ENCODE results near the gene APOA1. TPM values are rescaled to one million over a fixed set of nuclear protein-coding genes. Genes with fewer than 3 reads are reported as not detected.
"Not testable (repeated sequence)": the region's sequence is repeated elsewhere in the genome, so short reads cannot be mapped to it uniquely, and the experiment has no call there.

Gene APOA1
- total RNA-seq, 1 experiment from 2014 or later = 0.54 TPM

GRCh38 chr11:116813781-116814471, 23.5 kb downstream of the APOA1 start:
- no peak for DNase-seq (ENCODE audit: low spot score)

GRCh38 chr11:116813170-116813569, 24.3 kb downstream of the APOA1 start:
- DNase-seq (ENCODE audit: low spot score) = no peak

GRCh38 chr11:116812109-116812508, 25.3 kb downstream of the APOA1 start:
- DNase-seq (ENCODE audit: low spot score) = no peak

GRCh38 chr11:116811194-116811593, 26.2 kb downstream of the APOA1 start:
- DNase-seq (ENCODE audit: low spot score) = no peak

DNA sequence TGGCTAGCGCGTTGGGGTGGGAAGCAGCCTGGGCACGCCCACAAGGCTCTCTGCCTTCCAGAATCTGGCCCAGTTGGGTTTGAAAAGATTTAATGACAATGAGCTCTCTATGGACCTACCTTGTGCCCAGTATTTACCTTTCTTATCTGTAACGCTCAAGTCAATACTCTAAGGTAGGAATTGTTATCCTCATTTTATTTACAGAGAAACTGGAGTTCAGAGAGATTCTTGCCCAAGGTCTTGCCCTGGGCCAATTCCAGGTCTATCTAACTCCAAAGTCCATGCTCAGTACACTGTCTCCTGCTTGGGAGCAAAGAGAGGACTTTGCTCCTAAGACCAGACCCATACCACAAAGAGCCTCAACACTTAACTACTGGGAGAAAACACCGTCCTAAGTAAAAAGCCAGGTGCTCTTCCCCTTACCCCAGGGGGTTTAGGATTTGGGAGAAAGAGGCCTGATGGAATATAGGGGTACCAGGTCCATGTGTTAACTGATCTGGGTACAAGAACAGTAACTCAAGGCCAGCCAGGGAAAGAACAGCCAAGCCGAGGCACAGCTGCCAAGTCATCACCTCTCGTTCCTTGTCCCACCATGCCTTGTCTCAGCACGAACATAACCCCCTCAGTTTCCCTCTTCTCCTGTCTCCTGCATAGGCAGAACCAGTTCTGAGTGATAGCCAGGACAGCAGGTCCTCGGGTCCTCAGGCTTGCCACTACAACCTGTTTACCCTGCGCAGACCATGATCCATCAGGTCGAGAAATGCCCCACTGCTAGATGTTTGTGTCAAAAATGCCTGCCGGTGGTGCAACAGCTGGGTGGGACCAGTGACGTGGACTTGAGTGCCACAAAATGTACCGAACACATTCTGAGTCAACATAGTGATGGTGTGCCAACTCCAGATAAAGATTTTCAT, 28.9 kb downstream of the APOA1 start:
- no peak for DNase-seq (ENCODE audit: low spot score)

DNA sequence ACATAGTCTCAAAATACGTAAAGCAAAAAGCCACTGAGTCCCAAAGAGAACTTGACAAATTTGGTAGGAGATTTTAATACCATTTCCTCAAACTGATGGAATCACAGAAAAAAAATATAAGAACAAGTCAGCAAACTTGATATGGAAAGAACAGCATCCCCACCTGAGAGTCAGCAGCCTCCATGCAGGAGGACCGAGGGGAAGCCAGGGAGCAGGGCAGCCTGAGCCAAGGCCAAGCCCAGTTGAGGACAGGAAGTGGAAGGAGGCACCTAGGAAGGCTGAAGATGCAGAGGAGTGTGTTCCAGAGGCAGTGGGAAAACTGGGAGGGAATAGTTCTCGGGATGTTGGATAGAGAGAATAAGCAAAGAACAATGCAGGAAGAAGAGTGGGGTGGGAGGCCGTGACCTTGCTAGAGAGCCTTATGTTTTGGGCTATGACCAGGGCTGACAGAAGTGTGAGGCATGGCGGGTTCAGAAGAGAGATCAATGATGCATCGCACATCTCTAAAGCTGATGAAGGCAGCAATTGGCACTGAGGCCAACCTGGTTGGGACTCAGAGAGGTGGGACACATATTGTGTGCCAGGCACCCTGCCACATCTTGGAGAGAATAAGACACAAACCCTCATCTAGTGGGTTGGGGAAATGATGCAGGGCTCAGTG, 29.7 kb downstream of the APOA1 start:
- DNase-seq (ENCODE audit: low spot score) = no peak

DNA sequence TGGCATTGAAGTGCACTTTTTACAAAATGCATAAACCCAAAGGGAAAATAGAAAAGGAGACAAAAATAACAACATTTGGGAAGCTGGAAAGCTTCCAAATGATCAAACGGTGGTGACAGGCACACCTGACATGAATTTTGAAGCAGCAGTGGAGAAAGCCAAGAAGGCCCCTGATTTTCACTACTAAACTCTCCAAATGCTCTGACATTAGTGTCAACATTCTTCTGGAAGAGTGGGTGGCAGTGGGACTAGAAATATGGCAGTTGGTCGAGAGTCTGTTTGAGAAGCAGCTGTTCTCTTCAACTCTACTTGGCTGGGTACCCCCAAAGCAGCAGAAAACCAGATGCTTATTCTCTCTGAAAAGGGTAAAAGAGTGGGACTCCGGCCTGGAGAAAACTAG, 33.4 kb downstream of the APOA1 start:
- DNase-seq (ENCODE audit: low spot score) = no peak

DNA sequence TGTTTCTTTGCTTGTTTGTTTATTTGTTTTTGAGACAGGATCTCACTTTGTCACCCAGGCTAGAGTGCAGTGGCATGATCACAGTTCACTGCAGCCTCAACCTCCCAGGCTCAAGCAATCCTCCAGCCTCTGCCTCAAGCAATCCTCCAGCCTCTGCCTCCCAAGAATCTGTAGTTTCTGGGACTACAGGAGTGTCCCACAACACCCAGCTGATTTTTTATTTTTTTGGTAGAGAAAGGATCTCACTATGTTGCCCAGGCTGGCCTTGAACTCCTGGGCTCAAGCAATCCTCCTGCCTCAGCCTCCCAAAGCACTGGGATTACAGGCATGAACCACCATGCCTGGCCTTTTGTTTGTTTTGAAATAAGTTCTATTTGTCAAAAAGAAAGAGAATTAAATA, 35.8 kb downstream of the APOA1 start:
- not testable (repeated sequence) for DNase-seq (ENCODE audit: low spot score)

DNA sequence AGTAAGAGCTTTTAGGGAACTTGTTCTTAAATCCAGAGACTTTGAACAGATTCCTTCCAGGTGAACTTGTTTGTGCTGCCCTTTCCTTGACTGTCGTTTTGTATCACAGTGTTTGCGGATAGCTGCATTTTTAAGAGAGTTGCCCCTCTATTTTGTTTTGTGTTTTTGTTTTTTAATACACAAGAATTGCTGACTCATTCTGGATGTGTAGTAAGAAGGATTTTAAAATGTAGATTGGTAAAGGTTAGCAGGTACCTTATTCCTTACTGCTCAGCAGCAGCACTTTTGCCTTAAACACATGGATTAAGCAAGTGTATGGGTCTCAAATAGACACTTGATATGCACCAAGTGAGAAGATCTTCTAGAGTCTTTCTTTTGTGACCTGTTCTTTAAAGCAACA, 36.8 kb downstream of the APOA1 start:
- DNase-seq (ENCODE audit: low spot score) = no peak

GRCh38 chr11:116798368-116798767, 39.1 kb downstream of the APOA1 start:
- no peak for DNase-seq (ENCODE audit: low spot score)

- no peak for DNase-seq (ENCODE audit: low spot score)
These were observed 39.6 kb downstream of the APOA1 start for GRCh38 chr11:116797816-116798215.

GRCh38 chr11:116796548-116796947, 40.9 kb downstream of the APOA1 start:
- no peak for DNase-seq (ENCODE audit: low spot score)

- DNase-seq (ENCODE audit: low spot score) = no peak
These were observed 42.6 kb downstream of the APOA1 start for GRCh38 chr11:116794851-116795250.

GRCh38 chr11:116793772-116794097, 43.7 kb downstream of the APOA1 start:
- no peak for DNase-seq (ENCODE audit: low spot score)

DNA sequence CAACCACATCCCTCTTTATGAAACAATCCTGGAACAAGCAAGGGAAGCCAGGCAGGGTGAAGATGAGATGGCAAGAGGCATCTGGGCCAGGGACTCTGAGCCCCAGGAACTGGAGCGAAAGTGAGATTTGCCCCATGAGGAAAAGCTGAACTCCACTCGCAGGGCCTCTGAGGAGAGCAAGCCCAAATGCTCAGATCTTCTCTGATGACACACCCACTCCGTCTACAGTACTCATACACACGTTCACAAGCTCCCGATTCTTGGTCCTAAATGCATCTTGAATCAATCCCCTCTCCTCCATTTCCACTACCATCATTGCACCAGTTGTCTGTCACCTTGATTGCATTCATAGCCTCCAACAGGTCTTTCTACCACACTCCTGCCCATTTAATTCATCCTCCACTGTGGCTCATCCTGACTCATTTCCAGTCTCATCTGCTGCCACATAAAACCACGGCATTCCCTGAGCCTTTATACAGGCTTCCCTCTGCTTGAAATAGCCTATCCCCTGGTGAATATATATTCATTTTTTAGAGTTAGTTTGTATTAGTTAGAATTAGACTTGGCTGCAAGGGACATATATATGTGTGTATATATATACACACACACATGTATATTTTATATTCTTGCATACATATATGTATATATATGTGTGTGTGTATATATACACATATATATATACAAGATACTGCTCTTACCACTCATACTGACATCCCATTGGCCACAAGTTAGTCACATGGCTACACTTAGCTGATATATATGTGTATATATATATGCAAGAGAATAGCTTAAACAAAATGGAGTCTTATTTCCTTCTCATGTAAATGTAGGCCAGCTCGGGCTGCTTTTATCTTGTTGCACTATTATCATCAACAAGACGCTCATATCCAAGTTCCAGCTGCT, 44.3 kb downstream of the APOA1 start:
- DNase-seq (ENCODE audit: low spot score) = no peak

GRCh38 chr11:116792144-116792868, 45.1 kb downstream of the APOA1 start:
- DNase-seq (ENCODE audit: low spot score) = no peak

DNA sequence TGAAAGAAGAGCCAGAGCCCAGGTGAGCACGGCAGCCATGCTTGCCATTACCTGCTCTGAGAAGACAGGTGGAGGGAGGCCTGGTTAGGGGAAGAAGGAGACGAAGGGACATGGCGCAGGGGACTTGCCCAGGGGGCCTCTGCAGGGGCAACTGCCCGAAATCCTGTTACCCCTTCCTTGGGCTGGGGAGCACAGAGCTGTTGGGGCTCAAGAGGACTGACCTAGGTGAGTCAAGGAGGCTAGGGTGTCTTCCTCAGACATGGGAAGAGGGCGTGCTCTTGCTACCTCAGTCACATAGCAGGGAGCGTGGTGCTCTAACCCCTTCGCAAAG, 45.6 kb downstream of the APOA1 start, which contains the start of gene APOA5:
TSS of gene APOA5 (minus strand) at position 67 of the 331 bp plus-strand sequence. CDS start at position 48, 19 bp downstream.
- no peak for DNase-seq (ENCODE audit: low spot score)

DNA sequence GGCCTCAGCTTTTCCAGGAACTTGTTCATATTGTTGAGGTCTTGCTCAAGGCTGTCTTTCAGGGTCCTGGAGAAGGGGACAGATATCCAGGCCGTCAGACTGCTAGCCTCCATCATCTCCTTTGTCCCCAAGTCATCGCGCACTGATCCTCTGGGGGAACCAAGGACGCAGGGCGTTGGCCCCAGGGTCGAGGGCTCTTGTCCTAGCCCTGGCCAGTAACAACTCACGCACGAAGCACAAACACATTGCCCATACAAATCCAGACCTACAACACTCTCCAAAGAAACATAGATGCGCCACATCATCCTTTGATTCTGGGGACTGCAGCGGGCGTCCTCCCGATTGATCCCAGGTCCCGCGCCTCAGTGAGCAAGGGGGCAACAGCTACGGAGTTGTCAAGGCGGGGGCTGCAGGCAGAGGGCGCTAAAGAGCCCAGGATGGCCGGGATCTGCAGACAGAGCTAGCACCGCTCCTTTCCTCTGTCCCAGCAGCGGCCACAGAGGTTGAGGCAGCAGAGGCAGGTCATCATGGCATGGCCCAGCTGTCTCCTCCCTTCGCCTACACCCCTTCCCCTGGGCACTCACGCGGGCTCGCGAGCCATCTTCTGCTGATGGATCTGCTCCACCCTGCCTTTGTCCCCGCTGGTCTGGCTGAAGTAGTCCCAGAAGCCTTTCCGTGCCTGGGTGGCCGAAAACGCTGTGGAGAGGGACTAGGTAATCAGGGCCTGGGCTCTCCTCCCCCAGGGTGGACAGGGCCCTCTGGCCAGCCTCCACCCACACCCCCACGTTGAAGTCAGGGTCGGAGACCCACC, 46.2 kb downstream of the APOA1 start:
- peak; percentile 29 for DNase-seq (ENCODE audit: low spot score)

DNA sequence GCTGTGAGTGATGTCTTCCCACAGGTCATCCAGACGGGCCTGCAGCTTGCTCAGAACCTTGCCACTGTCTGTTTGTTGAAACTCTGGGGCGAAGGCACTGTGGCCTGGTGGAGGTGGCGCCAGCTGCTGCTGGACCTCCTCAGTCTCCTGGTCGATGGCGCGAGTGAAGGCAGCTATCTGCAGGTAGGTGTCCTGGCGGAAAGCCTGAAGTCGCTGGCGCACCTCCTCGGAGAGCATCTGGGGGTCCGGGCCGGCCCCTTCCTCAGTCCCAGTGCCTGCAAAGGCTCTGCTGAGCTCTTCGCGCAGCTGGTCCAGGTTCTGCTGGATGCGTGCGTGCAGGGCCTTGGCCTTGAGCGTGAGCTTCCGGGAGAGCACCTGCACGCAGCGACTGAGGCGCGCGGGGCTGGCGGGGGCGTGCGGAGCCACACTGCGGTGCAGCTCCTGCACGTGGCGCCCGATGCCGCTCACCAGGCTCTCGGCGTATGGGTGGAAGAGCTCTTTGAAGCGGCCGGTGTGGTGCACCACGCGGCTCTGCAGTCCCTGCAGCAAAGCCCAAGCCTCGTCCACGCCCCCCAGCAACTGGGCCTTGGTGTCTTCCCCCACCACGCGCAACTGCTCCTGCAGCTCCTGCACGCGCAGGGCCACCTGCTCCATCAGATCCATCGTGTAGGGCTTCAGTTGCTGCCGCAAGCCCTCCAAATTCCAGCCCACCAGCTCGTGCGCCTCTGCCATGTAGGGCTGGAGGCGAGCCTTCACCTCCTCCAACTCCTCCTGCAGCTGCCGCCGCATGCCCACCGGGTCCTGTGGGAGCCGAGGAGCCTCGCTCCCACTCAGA, 47.0 kb downstream of the APOA1 start:
- no peak for DNase-seq (ENCODE audit: low spot score)

Data from H4 (cell line).